ENCODE measurements around the gene WNT3A.

The WNT3A gene

DNA sequence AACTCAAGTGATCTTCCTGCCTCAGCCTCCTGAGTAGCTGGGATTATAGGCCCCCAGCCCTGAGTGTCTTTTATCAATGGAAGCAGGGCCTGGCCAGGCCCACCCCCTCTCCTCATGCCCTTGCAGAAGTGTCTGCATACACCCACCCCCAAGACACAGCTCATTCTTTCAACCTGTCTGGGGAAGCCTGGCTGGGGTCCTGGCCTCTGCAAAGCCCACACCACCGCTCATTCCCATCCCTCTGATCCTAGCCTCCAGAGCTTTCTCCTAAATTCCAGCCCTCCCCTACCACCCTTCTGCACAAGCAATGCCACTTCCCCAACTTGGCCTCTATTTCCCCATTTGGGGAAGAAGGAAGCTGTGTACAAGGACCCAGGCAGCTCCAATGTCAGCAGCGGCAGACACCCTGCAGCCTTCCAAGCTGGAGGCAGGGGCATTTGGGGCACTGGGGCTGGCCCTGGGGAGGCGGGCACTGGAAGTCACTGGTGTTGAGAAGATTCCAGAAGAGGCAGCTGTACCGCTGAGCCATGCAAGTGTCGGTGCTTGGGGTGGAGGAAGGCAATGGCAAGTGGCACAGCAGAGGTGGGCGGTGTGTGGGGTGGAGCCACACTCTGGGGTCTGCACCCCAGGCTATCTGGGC, 42.0 kb downstream of the WNT3A start:
- DNase-seq (ENCODE audit: low read depth in 2 of 2), result no peak

GRCh38 chr1:228050571-228051231, 43.9 kb downstream of the WNT3A start:
- no peak for DNase-seq (ENCODE audit: low read depth in 2 of 2)

- DNase-seq (ENCODE audit: low read depth in 2 of 2), result no peak
Measured at GRCh38 chr1:228058172-228058948, 51.6 kb downstream of the WNT3A start.

DNA sequence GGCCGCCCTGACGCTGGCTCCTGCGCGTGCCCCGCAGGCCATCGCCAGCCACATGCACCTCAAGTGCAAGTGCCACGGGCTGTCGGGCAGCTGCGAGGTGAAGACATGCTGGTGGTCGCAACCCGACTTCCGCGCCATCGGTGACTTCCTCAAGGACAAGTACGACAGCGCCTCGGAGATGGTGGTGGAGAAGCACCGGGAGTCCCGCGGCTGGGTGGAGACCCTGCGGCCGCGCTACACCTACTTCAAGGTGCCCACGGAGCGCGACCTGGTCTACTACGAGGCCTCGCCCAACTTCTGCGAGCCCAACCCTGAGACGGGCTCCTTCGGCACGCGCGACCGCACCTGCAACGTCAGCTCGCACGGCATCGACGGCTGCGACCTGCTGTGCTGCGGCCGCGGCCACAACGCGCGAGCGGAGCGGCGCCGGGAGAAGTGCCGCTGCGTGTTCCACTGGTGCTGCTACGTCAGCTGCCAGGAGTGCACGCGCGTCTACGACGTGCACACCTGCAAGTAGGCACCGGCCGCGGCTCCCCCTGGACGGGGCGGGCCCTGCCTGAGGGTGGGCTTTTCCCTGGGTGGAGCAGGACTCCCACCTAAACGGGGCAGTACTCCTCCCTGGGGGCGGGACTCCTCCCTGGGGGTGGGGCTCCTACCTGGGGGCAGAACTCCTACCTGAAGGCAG, 52.3 kb downstream of the WNT3A start:
- no peak for DNase-seq (ENCODE audit: low read depth in 2 of 2)

GRCh38 chr1:228059634-228060457, 53.0 kb downstream of the WNT3A start:
- DNase-seq (ENCODE audit: low read depth in 2 of 2), result peak in 1 of 2 donors; percentile 36

DNA sequence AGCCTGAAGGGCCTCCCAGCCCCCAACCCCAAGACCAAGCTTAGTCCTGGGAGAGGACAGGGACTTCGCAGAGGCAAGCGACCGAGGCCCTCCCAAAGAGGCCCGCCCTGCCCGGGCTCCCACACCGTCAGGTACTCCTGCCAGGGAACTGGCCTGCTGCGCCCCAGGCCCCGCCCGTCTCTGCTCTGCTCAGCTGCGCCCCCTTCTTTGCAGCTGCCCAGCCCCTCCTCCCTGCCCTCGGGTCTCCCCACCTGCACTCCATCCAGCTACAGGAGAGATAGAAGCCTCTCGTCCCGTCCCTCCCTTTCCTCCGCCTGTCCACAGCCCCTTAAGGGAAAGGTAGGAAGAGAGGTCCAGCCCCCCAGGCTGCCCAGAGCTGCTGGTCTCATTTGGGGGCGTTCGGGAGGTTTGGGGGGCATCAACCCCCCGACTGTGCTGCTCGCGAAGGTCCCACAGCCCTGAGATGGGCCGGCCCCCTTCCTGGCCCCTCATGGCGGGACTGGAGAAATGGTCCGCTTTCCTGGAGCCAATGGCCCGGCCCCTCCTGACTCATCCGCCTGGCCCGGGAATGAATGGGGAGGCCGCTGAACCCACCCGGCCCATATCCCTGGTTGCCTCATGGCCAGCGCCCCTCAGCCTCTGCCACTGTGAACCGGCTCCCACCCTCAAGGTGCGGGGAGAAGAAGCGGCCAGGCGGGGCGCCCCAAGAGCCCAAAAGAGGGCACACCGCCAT, 53.8 kb downstream of the WNT3A start:
- no peak for DNase-seq (ENCODE audit: low read depth in 2 of 2)

- no peak for DNase-seq (ENCODE audit: low read depth in 2 of 2)
Measured at GRCh38 chr1:228061411-228062084, 54.8 kb downstream of the WNT3A start.

DNA sequence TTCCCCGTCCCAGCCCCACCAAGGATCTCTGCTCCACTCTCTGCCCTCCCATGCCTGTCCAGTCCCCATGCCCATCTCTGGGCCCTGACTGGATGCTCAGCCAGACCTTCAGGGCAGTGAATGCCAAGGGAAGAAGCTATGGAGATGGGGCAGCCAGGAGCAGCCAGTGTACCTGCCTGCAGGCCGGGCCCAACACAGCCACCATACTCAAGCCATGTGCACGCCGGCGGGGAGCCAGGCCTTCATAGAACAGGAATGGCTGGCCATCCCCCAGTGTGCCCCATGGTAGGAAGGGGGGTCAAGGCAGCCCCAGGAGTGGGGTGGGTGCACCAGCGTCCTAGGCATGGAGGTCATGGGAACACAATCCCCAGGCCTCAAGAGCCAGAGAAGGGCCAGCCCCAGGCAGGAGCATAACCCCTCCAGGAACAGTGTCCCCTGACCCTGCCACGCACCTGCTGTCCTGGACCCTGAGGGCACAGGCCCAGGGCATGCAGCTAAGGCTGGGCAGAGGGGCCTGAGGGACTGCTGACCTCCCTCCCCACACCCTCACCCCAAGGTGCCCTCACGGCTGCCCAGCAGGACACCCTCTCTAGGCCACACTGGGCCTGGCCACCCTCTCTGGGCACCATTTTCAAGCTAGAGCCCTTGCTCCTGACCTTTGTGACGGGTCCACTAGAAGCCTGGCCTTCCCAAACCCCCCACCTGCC, 55.4 kb downstream of the WNT3A start:
- no peak for DNase-seq (ENCODE audit: low read depth in 2 of 2)

- DNase-seq (ENCODE audit: low read depth in 2 of 2), result no peak
Measured at GRCh38 chr1:228062812-228063211, 56.0 kb downstream of the WNT3A start.

DNA sequence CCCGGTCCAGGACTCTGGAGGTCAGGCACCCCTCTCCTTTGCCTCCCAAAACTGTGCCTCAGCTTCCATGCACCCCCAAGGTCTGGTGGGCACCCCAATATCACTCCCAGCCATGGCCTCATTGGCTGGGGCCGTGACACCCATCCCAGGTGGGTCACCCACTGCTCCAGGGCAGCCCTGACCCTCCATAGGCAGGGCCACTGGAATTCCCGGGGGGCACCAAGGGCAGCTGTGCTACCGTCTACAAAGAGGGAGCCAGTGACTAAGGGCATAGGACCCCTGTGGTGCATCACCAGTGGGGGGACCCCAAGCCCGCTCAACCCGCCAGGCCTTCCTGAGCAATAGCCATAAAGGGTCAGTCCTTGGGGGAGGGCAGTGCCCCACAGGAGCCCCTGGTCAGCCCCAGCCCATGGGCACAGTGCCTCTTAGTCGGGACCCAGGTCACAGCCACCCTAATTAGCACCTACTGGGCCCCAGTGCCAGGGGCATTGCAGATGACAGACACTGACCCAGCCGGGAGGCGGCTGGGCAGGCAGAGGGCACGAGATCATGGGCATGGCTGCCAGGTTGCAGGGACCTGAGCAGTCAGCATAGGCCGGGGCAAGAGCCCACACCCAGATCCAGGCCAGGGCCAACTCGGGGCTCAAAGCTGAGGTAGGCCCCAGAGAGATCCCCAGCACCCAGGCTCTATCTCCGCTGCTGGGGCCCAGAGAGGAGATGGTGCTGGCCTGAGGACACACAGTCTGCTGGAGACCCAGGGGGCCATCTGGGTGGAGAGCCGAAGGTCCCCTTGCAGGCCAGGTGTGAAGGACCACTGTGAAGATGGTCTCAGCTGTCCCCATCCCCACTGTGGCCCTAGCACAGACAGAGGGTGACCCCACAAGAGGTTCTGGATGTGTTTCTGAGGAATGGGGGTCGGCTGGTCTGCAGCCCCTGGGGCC, 56.7 kb downstream of the WNT3A start:
- DNase-seq (ENCODE audit: low read depth in 2 of 2), result no peak

- DNase-seq (ENCODE audit: low read depth in 2 of 2), result no peak
Measured at GRCh38 chr1:228064296-228064695, 57.5 kb downstream of the WNT3A start.

GRCh38 chr1:228064741-228065542, 58.1 kb downstream of the WNT3A start:
- DNase-seq (ENCODE audit: low read depth in 2 of 2), result no peak

DNA sequence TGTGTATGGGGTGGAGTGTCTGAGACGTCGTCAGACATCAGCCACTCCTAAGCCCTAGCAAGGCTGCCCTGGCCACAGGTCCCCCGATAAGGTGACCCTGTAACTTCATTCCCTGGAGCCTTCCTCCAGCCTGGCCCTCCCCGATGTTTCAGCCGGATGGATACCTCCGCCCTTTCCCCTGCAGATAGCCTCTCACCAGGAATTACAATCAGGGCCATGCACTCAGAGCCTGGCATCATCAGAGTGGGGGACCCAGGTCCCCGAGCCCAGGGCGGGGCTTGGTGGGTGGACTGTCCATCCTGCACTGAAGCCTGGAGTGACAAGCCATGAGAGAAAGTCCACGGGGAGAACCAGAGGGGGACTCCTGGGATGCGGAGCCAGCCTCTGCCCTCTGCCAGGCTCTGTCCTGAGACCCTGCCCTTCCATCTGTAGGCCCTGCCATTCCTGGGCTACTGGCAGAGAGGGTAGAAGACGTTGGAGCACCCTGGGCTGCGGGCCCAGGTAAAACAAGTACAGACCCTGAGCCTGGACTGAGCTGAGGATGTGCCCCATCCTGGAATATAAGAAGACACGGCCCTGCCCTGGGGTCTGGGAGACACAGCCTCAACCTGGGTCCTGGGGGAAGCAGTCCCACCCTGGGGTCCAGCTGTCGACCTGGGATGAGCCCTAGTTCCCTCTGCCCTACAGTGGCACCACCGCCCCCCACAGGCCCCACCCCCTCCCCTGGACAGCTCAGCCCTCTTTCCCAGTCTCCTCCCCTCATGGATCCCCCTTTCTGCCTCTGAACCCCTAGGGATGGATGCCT, 58.9 kb downstream of the WNT3A start:
- DNase-seq (ENCODE audit: low read depth in 2 of 2), result no peak

GRCh38 chr1:228066416-228066815, 59.6 kb downstream of the WNT3A start:
- no peak for DNase-seq (ENCODE audit: low read depth in 2 of 2)

DNA sequence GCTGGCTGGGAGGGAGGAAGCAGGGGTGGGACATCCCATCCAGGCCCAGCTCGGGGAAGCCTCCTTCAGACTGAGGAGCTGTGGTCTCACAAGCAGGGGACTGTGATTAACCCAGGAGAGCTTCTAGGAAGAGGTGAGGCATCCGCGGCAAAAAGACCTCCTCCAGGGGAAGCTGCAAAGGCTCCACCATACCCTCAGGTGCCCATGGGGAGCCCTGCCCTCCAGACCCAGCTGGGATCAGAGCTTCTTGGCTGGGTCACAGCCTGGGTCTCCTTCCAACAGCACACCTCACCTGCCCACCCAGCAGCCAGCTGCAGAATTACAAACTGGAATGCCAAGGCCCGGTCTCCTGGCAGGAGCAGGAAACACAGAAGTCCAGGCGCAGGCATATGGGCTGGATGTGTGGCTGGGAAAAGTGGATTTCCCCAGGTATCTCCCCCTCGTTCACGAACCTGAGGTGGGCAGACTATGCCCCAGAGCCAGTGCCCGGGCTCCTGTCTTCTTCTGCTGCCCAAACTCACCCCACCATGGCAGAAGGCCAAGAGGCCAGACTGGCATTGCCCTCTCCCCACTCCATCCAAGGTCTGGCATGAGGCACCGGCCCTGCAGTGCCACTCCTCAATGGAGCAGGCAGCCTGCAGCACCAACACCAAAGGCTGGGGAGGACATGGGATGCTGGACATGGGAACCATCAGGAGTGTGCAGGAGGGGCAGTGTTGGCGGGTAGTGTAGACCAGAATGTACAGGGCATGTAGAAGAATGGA, 60.3 kb downstream of the WNT3A start:
- DNase-seq (ENCODE audit: low read depth in 2 of 2), result no peak

GRCh38 chr1:228068359-228068758, 61.6 kb downstream of the WNT3A start:
- DNase-seq (ENCODE audit: low read depth in 2 of 2), result no peak
